ENCODE results near the gene MAST3. TPM values are rescaled to one million over a fixed set of nuclear protein-coding genes. Genes with fewer than 3 reads are reported as not detected.
A peak's percentile ranks its signal among the peaks of the same experiment; 100 is the strongest.

MAST3 gene
- polyA plus RNA-seq, 1 experiment, result 2.8 TPM

GRCh38 chr19:18118420-18119012 lies 20.9 kb downstream of the MAST3 start:
- Histone ChIP-seq H3K4me3 (ENCODE audit: low read depth, low read length) (peak overlapping the region; percentile 60), H3K27me3 (ENCODE audit: control insufficient read depth, insufficient read depth, low read length) (no peaks in the 10 kb centered on the region), H3K36me3 (ENCODE audit: control insufficient read depth, insufficient read depth, low read length) (peaks cover 9% of the 10 kb centered on the region)
- POLR2A ChIA-PET, result no interaction called here
- TF ChIP-seq, protein P1, sequence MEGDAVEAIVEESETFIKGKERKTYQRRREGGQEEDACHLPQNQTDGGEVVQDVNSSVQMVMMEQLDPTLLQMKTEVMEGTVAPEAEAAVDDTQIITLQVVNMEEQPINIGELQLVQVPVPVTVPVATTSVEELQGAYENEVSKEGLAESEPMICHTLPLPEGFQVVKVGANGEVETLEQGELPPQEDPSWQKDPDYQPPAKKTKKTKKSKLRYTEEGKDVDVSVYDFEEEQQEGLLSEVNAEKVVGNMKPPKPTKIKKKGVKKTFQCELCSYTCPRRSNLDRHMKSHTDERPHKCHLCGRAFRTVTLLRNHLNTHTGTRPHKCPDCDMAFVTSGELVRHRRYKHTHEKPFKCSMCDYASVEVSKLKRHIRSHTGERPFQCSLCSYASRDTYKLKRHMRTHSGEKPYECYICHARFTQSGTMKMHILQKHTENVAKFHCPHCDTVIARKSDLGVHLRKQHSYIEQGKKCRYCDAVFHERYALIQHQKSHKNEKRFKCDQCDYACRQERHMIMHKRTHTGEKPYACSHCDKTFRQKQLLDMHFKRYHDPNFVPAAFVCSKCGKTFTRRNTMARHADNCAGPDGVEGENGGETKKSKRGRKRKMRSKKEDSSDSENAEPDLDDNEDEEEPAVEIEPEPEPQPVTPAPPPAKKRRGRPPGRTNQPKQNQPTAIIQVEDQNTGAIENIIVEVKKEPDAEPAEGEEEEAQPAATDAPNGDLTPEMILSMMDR (IDR thresholded peaks at IDR 0.05; ENCODE audit: insufficient read depth, low read depth, low read length), result 0 out of 2 replicates have a peak, but pooled peaks have one; percentile 0
- CTCF ChIA-PET, result interaction anchor here (1.1 to 2.8 kb wide), 3 partner anchors 9 to 214 kb away, joined by 4 to 10 read pairs (median 5); no protein-coding TSS in a partner anchor
- no peak for DNase-seq (ENCODE audit: low read depth)

GRCh38 chr19:18119013-18119716 lies 21.6 kb downstream of the MAST3 start:
- peaks cover 7% of the 10 kb centered on the region for H3K36me3 ChIP-seq (ENCODE audit: control insufficient read depth, insufficient read depth, low read length)
- POLR2A ChIA-PET, result no interaction called here

DNA sequence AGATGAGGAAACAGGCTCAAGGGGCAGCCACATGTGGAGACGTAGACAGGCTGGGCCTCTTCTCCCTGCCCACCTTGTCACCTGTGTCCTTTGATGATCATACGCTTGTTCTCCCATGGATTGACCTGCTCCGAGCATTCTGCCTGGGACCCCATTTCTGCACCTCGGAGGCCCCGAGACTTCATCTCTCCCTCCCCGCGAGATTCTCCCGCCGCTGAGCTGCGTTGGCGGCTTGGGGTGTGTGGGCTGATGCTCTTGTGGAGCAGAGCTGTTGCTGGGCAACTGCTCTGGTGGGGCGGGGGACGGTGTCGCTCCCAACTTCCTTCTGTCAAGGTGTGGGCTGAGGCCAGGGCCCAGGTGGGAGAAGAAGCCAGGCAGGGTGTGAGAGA lies 22.1 kb downstream of the MAST3 start:
- TF ChIP-seq, protein P1 (IDR thresholded peaks at IDR 0.05; ENCODE audit: insufficient read depth, low read depth, low read length), result no peak
- H3K27me3 ChIP-seq (ENCODE audit: control insufficient read depth, insufficient read depth, low read length), result no peaks in the 10 kb centered on the region
- POLR2A ChIA-PET, result interaction anchor here (0.5 kb wide), 1 partner anchor 32 kb away, joined by 4 read pairs; no protein-coding TSS in a partner anchor
- H3K4me3 ChIP-seq (ENCODE audit: low read depth, low read length), result no peak overlapping the region
- DNase-seq (ENCODE audit: low read depth), result no peak
- CTCF ChIA-PET, result interaction anchor here (1.1 to 2.8 kb wide), 2 partner anchors 41 to 213 kb away, joined by 4 to 10 read pairs; no protein-coding TSS in a partner anchor
- peaks cover 8% of the 10 kb centered on the region for H3K36me3 ChIP-seq (ENCODE audit: control insufficient read depth, insufficient read depth, low read length)

More at GRCh38 chr19:18119013-18119716, 21.6 kb downstream of the MAST3 start:
- no peak for DNase-seq (ENCODE audit: low read depth)
- no peak overlapping the region for H3K4me3 ChIP-seq (ENCODE audit: low read depth, low read length)
- TF ChIP-seq, protein P1 (IDR thresholded peaks at IDR 0.05; ENCODE audit: insufficient read depth, low read depth, low read length), result no peak
- no peaks in the 10 kb centered on the region for H3K27me3 ChIP-seq (ENCODE audit: control insufficient read depth, insufficient read depth, low read length)
- CTCF ChIA-PET, result interaction anchor here (1.1 to 2.8 kb wide), 2 partner anchors 42 to 213 kb away, joined by 4 to 10 read pairs; no protein-coding TSS in a partner anchor

GRCh38 chr19:18120127-18120526 lies 22.5 kb downstream of the MAST3 start:
- DNase-seq (ENCODE audit: low read depth), result no peak
- POLR2A ChIA-PET, result interaction anchor here (0.5 kb wide), 1 partner anchor 32 kb away, joined by 4 read pairs; no protein-coding TSS in a partner anchor
- TF ChIP-seq, protein P1 (IDR thresholded peaks at IDR 0.05; ENCODE audit: insufficient read depth, low read depth, low read length), result no peak
- peaks cover 10% of the 10 kb centered on the region for H3K36me3 ChIP-seq (ENCODE audit: control insufficient read depth, insufficient read depth, low read length)
- H3K27me3 ChIP-seq (ENCODE audit: control insufficient read depth, insufficient read depth, low read length), result no peaks in the 10 kb centered on the region
- H3K4me3 ChIP-seq (ENCODE audit: low read depth, low read length), result no peak overlapping the region
- CTCF ChIA-PET, result interaction anchor here (2.8 kb wide), 1 partner anchor 41 kb away, joined by 10 read pairs; no protein-coding TSS in a partner anchor

- no peaks in the 10 kb centered on the region for H3K27me3 ChIP-seq (ENCODE audit: control insufficient read depth, insufficient read depth, low read length)
- ChIA-PET CTCF (no interaction called here), POLR2A (interaction anchor here (0.6 kb wide), 1 partner anchor 74 kb away, joined by 3 read pairs; no protein-coding TSS in a partner anchor)
- peaks cover 10% of the 10 kb centered on the region for H3K36me3 ChIP-seq (ENCODE audit: control insufficient read depth, insufficient read depth, low read length)
- TF ChIP-seq, protein P1 (IDR thresholded peaks at IDR 0.05; ENCODE audit: insufficient read depth, low read depth, low read length), result no peak
- DNase-seq (ENCODE audit: low read depth), result no peak
- no peak overlapping the region for H3K4me3 ChIP-seq (ENCODE audit: low read depth, low read length)
These were observed 23.6 kb downstream of the MAST3 start for GRCh38 chr19:18121166-18121565.
